Gastrocnemius medialis (tissue), 4 donors: ENCODE results near the gene MRLN. TPM values are rescaled to one million over a fixed set of nuclear protein-coding genes. Genes with fewer than 3 reads are reported as not detected.
"Not testable (repeated sequence)": the region's sequence is repeated elsewhere in the genome, so short reads cannot be mapped to it uniquely, and the experiment has no call there.

Experiments
- ATAC-seq, 2 donors: fragments of 150-250 bp; one replicate each; pipeline ENCODE4 v1.9.1; 2016
- DNase-seq, 2 donors: peaks; one replicate each; pipeline ENCODE4 v3.0.0-alpha.2; 2019
- H3K27ac ChIP-seq, 4 donors: fragments of 200-600 bp; sonication (generic); 1 replicate in 1 of 4; 2 replicates in 3 of 4; pipeline ENCODE4 v1.5.1; 2016 to 2018; ENCODE audit warnings: mild to moderate bottlenecking in 2 of 4, moderate library complexity in 1 of 4
- H3K27me3 ChIP-seq, 3 donors: fragments of 200-600 bp; sonication (generic) in 2 of 3; 1 replicate in 1 of 3; 2 replicates in 2 of 3; pipeline versions ENCODE4 v1.5.1 to v1.6.0; 2016 to 2019; ENCODE audit warnings: mild to moderate bottlenecking in 1 of 3, moderate library complexity in 1 of 3
- H3K36me3 ChIP-seq, 2 donors: fragments of 200-600 bp; sonication (generic) in 1 of 2; one replicate each; pipeline ENCODE4 v1.5.1; 2017 to 2018
- H3K4me1 ChIP-seq, 2 donors: fragments of 200-600 bp; sonication (generic) in 1 of 2; one replicate each; pipeline ENCODE4 v1.5.1; 2016 to 2017; ENCODE audit warnings: mild to moderate bottlenecking in 2 of 2
- H3K4me3 ChIP-seq, 4 donors: fragments of 200-600 bp; sonication (generic) in 3 of 4; 1 replicate in 1 of 4; 2 replicates in 3 of 4; pipeline ENCODE4 v1.5.1; 2016 to 2019; ENCODE audit warnings: mild to moderate bottlenecking in 2 of 4
- H3K9me3 ChIP-seq, 3 donors: fragments of 200-600 bp; sonication (generic) in 2 of 3; 1 replicate in 1 of 3; 2 replicates in 2 of 3; pipeline ENCODE4 v1.5.1; 2016 to 2019
- CTCF ChIP-seq, 5 experiments: fragments of 450-650 bp in 3 of 5; fragments of 200-600 bp in 2 of 5; sonication (generic) in 2 of 5; IDR thresholded peaks in 4 of 5; conservative IDR thresholded peaks in 1 of 5; 1 replicate in 4 of 5; 2 replicates in 1 of 5; pipeline ENCODE4 v1.5.1; 2016 to 2019; ENCODE audit warnings: antibody characterized with exemption in 5 of 5, mild to moderate bottlenecking in 3 of 5, moderate library complexity in 3 of 5
- POLR2A ChIP-seq, 2 donors: fragments of 450-650 bp; IDR thresholded peaks; one replicate each; pipeline ENCODE4 v1.6.1; 2017; ENCODE audit warnings: antibody characterized with exemption in 2 of 2, mild to moderate bottlenecking in 2 of 2, moderate library complexity in 2 of 2
- in situ Hi-C, 4 donors: fragments of 200-750 bp; cut with MboI; loops; one replicate each; pipeline versions ENCODE4 v1.15.0 to v1.8.0; 2017; ENCODE audit warnings: low sequenced_read_pairs in 4 of 4
- intact Hi-C: fragments of 100-400 bp; cut with DNase I; formaldehyde crosslinking; loops from one replicate; pipeline ENCODE4 v1.15.1; 2023; ENCODE audit warnings: low total_unique reads
- total RNA-seq, 4 donors: library from RNA; depleted of rRNA; stranded (reverse); fragments of >200 nt; gene quantifications; one replicate each; pipeline versions ENCODE4 v1.1.0 to v1.2.3, GENCODE V29; 2016

Gene MRLN
- total RNA-seq, 4 donors from 2014 or later: 67.7 to 352 (median 188) TPM

GRCh38 chr10:59729167-59729566, 24.1 kb downstream of the MRLN start:
- DNase-seq, in situ Hi-C loops, H3K27me3 ChIP-seq, H3K36me3 ChIP-seq, H3K27ac ChIP-seq, H3K4me3 ChIP-seq, ATAC-seq, H3K9me3 ChIP-seq: not testable (repeated sequence)
- intact Hi-C loops: loop anchor here (10.0 kb wide), 1 partner anchor 1464 kb away; the partner anchor contains the start of genes CISD1 and IPMK
- H3K4me1 ChIP-seq: peaks cover 27 to 31% of the 10 kb centered on the region in 2 donors

GRCh38 chr10:59724098-59724938, 28.9 kb downstream of the MRLN start:
- in situ Hi-C loops: no loop called here
- H3K4me3 ChIP-seq: no peak overlapping the region
- ATAC-seq (peak; percentile 97), DNase-seq (peak; percentile 83 to 85)
- peak in 1 of 2 donors; percentile 67 for TF ChIP-seq POLR2A (IDR thresholded peaks at IDR 0.05)
- TF ChIP-seq CTCF (IDR thresholded peaks at IDR 0.05 in 4 of 5, conservative IDR thresholded peaks at IDR 0.05 in 1 of 5): no peak
- intact Hi-C loops: loop anchor here (1.0 to 10.0 kb wide), 4 partner anchors 29 to 1460 kb away; partner anchors contain the start of genes CCDC6, CISD1, IPMK and MRLN
- H3K9me3 ChIP-seq: no peaks in the 10 kb centered on the region
- no peaks in the 10 kb centered on the region for H3K36me3 ChIP-seq
- peaks cover 37 to 39% of the 10 kb centered on the region in 2 donors for H3K4me1 ChIP-seq
- no peaks in the 10 kb centered on the region for H3K27me3 ChIP-seq
- H3K27ac ChIP-seq: peak overlapping the region; percentile 75 to 91 (median 80)

GRCh38 chr10:59720377-59720776, 32.9 kb downstream of the MRLN start:
- H3K36me3 ChIP-seq: no peaks in the 10 kb centered on the region
- no peak for TF ChIP-seq CTCF (IDR thresholded peaks at IDR 0.05 in 4 of 5, conservative IDR thresholded peaks at IDR 0.05 in 1 of 5)
- TF ChIP-seq POLR2A (IDR thresholded peaks at IDR 0.05): no peak
- no peak overlapping the region for H3K4me3 ChIP-seq
- no peak for ATAC-seq
- DNase-seq: no peak
- peaks cover 22% of the 10 kb centered on the region in 2 donors for H3K4me1 ChIP-seq
- H3K9me3 ChIP-seq: no peaks in the 10 kb centered on the region
- no peak overlapping the region for H3K27ac ChIP-seq
- in situ Hi-C loops (no loop called here), intact Hi-C loops (loop anchor here (5.0 to 10.0 kb wide), 3 partner anchors 87 to 1456 kb away; partner anchors contain the start of genes CCDC6, CISD1 and IPMK)
- no peaks in the 10 kb centered on the region for H3K27me3 ChIP-seq

- in situ Hi-C loops (no loop called here), intact Hi-C loops (no loop called here)
- ATAC-seq (no peak), DNase-seq (no peak)
- TF ChIP-seq CTCF (IDR thresholded peaks at IDR 0.05 in 4 of 5, conservative IDR thresholded peaks at IDR 0.05 in 1 of 5) (peak in 2 of 5 experiments; percentile 10 to 14), POLR2A (IDR thresholded peaks at IDR 0.05) (no peak)
- Histone ChIP-seq H3K4me3 (no peak overlapping the region), H3K27me3 (no peaks in the 10 kb centered on the region), H3K9me3 (no peaks in the 10 kb centered on the region), H3K36me3 (no peaks in the 10 kb centered on the region), H3K27ac (no peak overlapping the region), H3K4me1 (peaks cover 14% of the 10 kb centered on the region in 2 donors)
Observed at GRCh38 chr10:59719374-59719773, 33.9 kb downstream of the MRLN start.

GRCh38 chr10:59718257-59718656, 35.0 kb downstream of the MRLN start:
- intact Hi-C loops: no loop called here
- in situ Hi-C loops: no loop called here
- Histone ChIP-seq H3K4me3 (no peak overlapping the region), H3K4me1 (peaks cover 15 to 16% of the 10 kb centered on the region in 2 donors), H3K9me3 (no peaks in the 10 kb centered on the region), H3K36me3 (no peaks in the 10 kb centered on the region), H3K27ac (no peak overlapping the region), H3K27me3 (no peaks in the 10 kb centered on the region)
- no peak for ATAC-seq
- no peak for DNase-seq
- TF ChIP-seq CTCF (IDR thresholded peaks at IDR 0.05 in 4 of 5, conservative IDR thresholded peaks at IDR 0.05 in 1 of 5) (no peak), POLR2A (IDR thresholded peaks at IDR 0.05) (no peak)
